Coronary artery (tissue), 2 donors: ENCODE data around the gene EEF1A2.

Source experiments
- DNase-seq: peaks from one replicate; pipeline ENCODE4 v3.0.0-alpha.2; 2017; ENCODE audit warnings: low spot score
- H3K27ac ChIP-seq, 2 donors: fragments of 200-600 bp; sonication (generic); one replicate each; pipeline ENCODE4 v1.5.1; 2016 to 2019
- H3K4me3 ChIP-seq: fragments of 200-600 bp; sonication (generic); 2 replicates; pipeline ENCODE4 v1.5.1; 2016; ENCODE audit warnings: mild to moderate bottlenecking, moderate library complexity
- CTCF ChIP-seq: fragments of 200-600 bp; sonication (generic); IDR thresholded peaks from one replicate; pipeline ENCODE4 v1.5.1; 2019; ENCODE audit warnings: antibody characterized with exemption

The EEF1A2 gene

GRCh38 chr20:63451821-63452220 is 47.1 kb downstream of the EEF1A2 start:
- Histone ChIP-seq H3K4me3 (no peak overlapping the region), H3K27ac (no peak overlapping the region)
- TF ChIP-seq CTCF = no peak

GRCh38 chr20:63449796-63450730 is 48.8 kb downstream of the EEF1A2 start:
- TF ChIP-seq CTCF = no peak
- H3K27ac ChIP-seq = no peak overlapping the region
- no peak for DNase-seq
- H3K4me3 ChIP-seq = no peak overlapping the region

More at GRCh38 chr20:63451821-63452220, 47.1 kb downstream of the EEF1A2 start:
- DNase-seq = no peak

- H3K27ac ChIP-seq = no peak overlapping the region
- DNase-seq = no peak
- no peak for TF ChIP-seq CTCF
- no peak overlapping the region for H3K4me3 ChIP-seq
These were observed 49.9 kb downstream of the EEF1A2 start for GRCh38 chr20:63449025-63449424.

- H3K4me3 ChIP-seq = no peak overlapping the region
- no peak overlapping the region for H3K27ac ChIP-seq
- DNase-seq = no peak
- TF ChIP-seq CTCF = no peak
These were observed 50.9 kb downstream of the EEF1A2 start for GRCh38 chr20:63448031-63448430.

GRCh38 chr20:63447320-63447719 is 51.6 kb downstream of the EEF1A2 start:
- TF ChIP-seq CTCF = no peak
- no peak overlapping the region for H3K4me3 ChIP-seq

GRCh38 chr20:63446216-63447024 is 52.5 kb downstream of the EEF1A2 start:
- DNase-seq = no peak
- no peak for TF ChIP-seq CTCF
- Histone ChIP-seq H3K4me3 (no peak overlapping the region), H3K27ac (no peak overlapping the region)

More at GRCh38 chr20:63447320-63447719, 51.6 kb downstream of the EEF1A2 start:
- H3K27ac ChIP-seq = no peak overlapping the region
- DNase-seq = no peak
